Cardiac fibroblast (primary cell): Measurements from ENCODE around the gene LRP5.

Experiments used
- DNase-seq, 2 donors: peaks; one replicate each; pipeline versions ENCODE4 v3.0.0 to v3.0.0-alpha.2; 2010; ENCODE audit warnings: low read depth in 2 of 2
- H3K4me3 ChIP-seq, 2 donors: replicated peaks in 1 of 2; 1 replicate in 1 of 2; 2 replicates in 1 of 2; pipeline ENCODE4 v1.5.1; 2011; ENCODE audit warnings: low read depth in 2 of 2, low read length in 2 of 2, mild to moderate bottlenecking in 2 of 2, moderate library complexity in 1 of 2
- CTCF ChIP-seq: IDR thresholded peaks from one replicate; pipeline ENCODE4 v1.5.1; 2011; ENCODE audit warnings: low read depth, mild to moderate bottlenecking, low read length, inconsistent platforms

The LRP5 gene

GRCh38 chr11:68312117-68312779 is at the start of gene LRP5:
TSS of gene LRP5 (plus strand) at chr11:68312591. CDS start at chr11:68312715, 124 bp downstream.
- peak within 1 kb of the TSS; percentile 59 to 62 for H3K4me3 ChIP-seq
- DNase-seq, result peak in 1 of 2 donors; percentile 34
- TF ChIP-seq CTCF, result no peak

DNA sequence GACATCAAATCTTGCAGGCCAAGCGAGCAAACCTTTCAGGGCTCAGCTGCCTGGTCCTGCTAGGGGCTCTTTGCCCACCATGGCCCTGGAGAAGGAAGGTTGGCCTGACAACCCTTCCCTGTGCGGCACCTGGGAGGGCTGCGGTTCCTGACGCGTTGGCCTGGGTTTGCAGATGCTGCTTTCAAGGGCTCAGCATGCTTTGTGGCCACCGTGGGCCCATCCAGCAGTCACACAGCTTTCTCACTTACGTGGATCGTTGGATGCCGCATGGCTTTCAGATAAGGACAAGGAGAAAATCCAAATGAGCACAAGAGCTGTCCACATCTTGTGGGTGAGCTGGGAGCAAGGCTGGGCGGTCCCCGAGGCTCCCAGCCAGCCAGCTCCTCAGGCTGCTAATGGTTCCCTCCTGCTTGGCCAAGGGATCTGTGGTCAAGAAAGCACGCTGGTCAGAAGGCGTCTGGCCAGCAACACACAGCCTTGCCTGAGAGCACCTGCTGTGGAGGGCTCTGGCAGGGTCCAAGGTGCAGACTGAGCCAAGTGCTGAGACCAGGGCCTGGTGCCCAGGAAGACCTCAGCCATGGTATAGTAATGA is 48.9 kb upstream of the LRP5 start:
- no peak for DNase-seq
- TF ChIP-seq CTCF, result no peak
- H3K4me3 ChIP-seq, result no peak overlapping the region

DNA sequence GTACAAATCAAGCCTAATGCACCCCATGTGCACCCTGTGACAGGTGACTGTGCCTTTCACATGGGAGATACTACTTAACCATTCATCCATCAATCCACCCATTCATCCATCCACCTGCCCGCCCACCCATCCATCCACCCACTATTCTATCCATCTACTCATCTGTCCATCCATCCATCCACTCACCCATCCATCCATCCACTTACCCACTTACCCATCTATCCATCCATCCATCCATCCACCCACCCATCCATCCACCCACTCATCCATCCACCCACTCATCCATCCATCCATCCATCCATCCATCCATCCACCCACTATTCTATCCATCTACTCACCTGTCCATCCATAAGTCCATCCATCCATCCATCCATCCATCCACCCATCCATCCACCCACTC is 48.1 kb upstream of the LRP5 start:
- no peak overlapping the region for H3K4me3 ChIP-seq
- no peak for DNase-seq
- TF ChIP-seq CTCF, result no peak

DNA sequence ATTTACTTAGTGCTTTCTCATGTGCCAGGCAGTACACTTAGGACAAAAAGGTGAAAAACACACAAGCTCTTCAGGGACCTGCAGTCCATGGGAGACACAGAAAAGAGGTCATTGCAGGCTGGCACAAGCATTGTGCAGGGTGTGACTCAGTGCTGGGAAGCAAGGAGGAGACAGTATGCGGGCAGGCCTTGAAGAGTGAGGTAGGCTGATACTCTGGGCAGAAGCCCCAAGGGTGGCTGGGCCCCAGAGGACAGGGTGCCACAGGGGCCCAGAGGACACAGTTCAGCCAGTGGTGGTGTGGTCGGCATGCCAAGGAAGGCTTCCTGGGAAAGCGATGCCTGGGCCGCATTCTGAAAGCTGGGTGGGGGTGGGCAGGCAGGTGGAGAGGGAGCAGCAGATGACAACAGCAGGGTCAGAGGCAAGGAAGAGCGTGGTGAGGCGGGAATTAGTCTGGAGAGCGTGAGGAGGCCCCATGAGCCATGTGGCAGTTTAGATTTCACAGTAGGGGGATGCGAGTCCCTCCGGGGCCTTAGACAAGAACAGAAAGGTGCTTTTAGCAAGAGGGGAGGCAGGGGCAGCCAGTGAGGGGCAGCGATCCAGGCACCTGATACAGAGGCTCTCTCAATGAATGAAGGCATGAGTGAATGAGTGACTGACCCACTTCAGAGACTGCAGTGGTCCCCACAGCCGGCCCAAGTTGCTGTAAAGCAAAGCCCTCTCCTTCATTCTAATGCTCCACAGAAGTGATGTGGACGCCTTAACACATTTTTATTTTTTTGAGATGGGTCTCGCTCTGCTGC is 47.5 kb upstream of the LRP5 start:
- TF ChIP-seq CTCF, result no peak
- no peak for DNase-seq
- H3K4me3 ChIP-seq, result no peak overlapping the region

GRCh38 chr11:68266121-68266891 is 46.1 kb upstream of the LRP5 start:
- no peak for TF ChIP-seq CTCF
- no peak for DNase-seq
- H3K4me3 ChIP-seq, result no peak overlapping the region
